Measurements from ENCODE around the gene TNS1.

TNS1 gene

DNA sequence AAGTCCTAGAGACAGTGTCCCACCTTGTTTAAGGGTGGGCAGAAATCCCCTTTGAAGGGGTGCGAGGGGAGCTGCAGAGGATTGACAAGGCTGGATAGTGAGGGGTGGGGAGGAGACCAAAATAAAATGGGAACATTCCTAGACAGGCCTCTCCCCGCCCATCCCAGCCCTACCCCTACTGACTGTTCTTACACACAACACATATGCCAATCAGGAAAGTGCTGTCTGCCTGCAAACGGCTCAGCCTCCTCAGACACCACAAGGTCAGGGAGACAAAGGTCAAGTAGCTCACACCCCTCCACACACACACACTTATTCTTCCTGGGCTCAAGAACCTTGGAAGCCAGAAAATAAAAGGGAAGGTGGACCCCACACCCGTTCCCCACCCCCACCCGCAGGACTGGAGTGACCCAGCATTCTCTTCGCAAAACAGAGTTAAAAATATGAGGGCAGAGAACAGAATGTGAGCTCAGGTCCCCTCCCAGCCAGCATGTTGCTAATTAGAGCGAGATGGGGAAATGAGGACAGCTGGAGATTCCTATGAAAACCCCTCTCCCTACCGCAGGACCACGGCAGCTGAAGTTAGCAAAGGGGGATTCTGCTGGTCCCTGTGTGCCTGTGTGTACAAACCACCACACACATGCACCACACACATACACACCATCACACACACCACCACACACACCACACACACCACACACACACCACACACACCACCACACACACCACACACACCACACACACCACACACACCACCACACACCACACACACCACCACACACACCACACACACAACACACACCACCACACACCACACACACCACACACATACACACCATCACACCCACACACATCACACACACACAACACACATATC lies 197.8 kb downstream of the TNS1 start:
- Histone ChIP-seq H3K9me3 (ENCODE audit: control insufficient read depth, low read length) (no peaks in the 10 kb centered on the region), H3K4me3 (ENCODE audit: low read length) (no peak overlapping the region), H3K4me1 (ENCODE audit: control insufficient read depth, insufficient read depth, low read length) (no peaks in the 10 kb centered on the region), H3K9ac (ENCODE audit: low read length) (no peak overlapping the region), H3K36me3 (ENCODE audit: control insufficient read depth, insufficient read depth, low read length) (no peaks in the 10 kb centered on the region), H3K27me3 (ENCODE audit: control insufficient read depth, insufficient read depth, low read length) (no peaks in the 10 kb centered on the region)

- Histone ChIP-seq H3K9ac (ENCODE audit: low read length) (no peak overlapping the region), H3K36me3 (ENCODE audit: control insufficient read depth, insufficient read depth, low read length) (no peaks in the 10 kb centered on the region), H3K9me3 (ENCODE audit: control insufficient read depth, low read length) (no peaks in the 10 kb centered on the region), H3K4me3 (ENCODE audit: low read length) (no peak overlapping the region), H3K27me3 (ENCODE audit: control insufficient read depth, insufficient read depth, low read length) (no peaks in the 10 kb centered on the region), H3K4me1 (ENCODE audit: control insufficient read depth, insufficient read depth, low read length) (no peaks in the 10 kb centered on the region)
Measured at GRCh38 chr2:217804338-217804737, 198.5 kb downstream of the TNS1 start.

DNA sequence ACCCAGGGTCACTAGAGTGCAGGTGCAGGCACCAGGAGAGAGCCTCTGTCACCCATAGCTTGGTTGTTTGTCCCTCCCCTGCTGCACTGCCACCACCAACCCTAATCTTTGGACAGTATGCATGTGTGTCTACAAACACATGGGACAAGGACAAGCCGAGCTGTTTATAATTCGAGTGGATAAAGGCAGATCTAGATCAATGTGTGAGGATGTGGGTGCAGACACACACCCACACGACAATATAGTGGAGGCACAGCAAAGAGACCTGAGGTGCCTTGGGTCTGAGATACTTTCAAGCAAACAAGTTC lies 199.2 kb downstream of the TNS1 start:
- Histone ChIP-seq H3K36me3 (ENCODE audit: control insufficient read depth, insufficient read depth, low read length) (no peaks in the 10 kb centered on the region), H3K4me1 (ENCODE audit: control insufficient read depth, insufficient read depth, low read length) (no peaks in the 10 kb centered on the region), H3K4me3 (ENCODE audit: low read length) (no peak overlapping the region), H3K27me3 (ENCODE audit: control insufficient read depth, insufficient read depth, low read length) (no peaks in the 10 kb centered on the region), H3K9me3 (ENCODE audit: control insufficient read depth, low read length) (no peaks in the 10 kb centered on the region), H3K9ac (ENCODE audit: low read length) (no peak overlapping the region)

- H3K4me3 ChIP-seq (ENCODE audit: low read length) = no peak overlapping the region
- no peaks in the 10 kb centered on the region for H3K27me3 ChIP-seq (ENCODE audit: control insufficient read depth, insufficient read depth, low read length)
- no peaks in the 10 kb centered on the region for H3K9me3 ChIP-seq (ENCODE audit: control insufficient read depth, low read length)
- no peak overlapping the region for H3K9ac ChIP-seq (ENCODE audit: low read length)
- H3K36me3 ChIP-seq (ENCODE audit: control insufficient read depth, insufficient read depth, low read length) = no peaks in the 10 kb centered on the region
- H3K4me1 ChIP-seq (ENCODE audit: control insufficient read depth, insufficient read depth, low read length) = no peaks in the 10 kb centered on the region
Measured at GRCh38 chr2:217802876-217803652, 199.7 kb downstream of the TNS1 start.

DNA sequence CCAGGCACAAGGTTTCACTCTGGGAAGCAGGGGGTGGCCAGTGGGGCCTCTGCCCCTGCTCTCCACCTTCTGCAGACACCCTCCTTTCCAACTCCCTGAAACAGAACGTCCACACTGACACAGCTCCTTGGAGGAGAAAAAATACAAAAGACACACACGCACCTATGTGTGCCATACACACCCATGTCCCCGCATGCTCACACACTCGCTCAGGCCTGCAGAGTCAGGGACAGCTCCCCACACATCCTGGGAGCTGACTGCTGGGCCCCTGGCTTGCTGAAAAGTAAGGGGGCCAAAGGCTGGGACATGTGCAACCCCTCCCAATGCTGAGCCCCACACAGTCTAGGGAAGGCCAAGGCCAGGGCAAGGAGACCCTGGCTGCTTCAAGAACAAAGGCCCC lies 200.5 kb downstream of the TNS1 start:
- no peak overlapping the region for H3K9ac ChIP-seq (ENCODE audit: low read length)
- H3K27me3 ChIP-seq (ENCODE audit: control insufficient read depth, insufficient read depth, low read length) = no peaks in the 10 kb centered on the region
- H3K4me1 ChIP-seq (ENCODE audit: control insufficient read depth, insufficient read depth, low read length) = no peaks in the 10 kb centered on the region
- H3K4me3 ChIP-seq (ENCODE audit: low read length) = no peak overlapping the region
- no peaks in the 10 kb centered on the region for H3K36me3 ChIP-seq (ENCODE audit: control insufficient read depth, insufficient read depth, low read length)
- H3K9me3 ChIP-seq (ENCODE audit: control insufficient read depth, low read length) = no peaks in the 10 kb centered on the region

DNA sequence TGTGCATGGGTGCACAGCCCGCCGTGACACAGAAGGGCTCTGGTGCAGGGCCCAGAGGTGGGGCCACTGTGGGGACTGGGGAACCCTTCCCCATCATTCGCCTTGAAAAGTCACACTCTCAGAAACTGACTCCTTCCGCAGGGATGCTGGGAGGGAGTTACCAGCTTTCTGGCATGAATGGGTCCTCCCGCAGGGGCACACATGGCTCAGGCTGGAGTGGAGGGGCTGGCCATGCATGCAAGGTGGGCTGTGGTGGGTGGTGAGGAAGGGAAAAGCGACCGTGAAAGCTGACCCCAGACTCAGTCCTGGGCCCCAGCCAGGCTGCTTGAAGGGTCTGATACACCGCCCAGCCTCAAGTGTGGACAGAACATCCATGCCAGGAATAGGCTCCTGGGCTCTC lies 201.1 kb downstream of the TNS1 start:
- no peaks in the 10 kb centered on the region for H3K36me3 ChIP-seq (ENCODE audit: control insufficient read depth, insufficient read depth, low read length)
- H3K9ac ChIP-seq (ENCODE audit: low read length) = no peak overlapping the region
- no peaks in the 10 kb centered on the region for H3K9me3 ChIP-seq (ENCODE audit: control insufficient read depth, low read length)
- H3K4me3 ChIP-seq (ENCODE audit: low read length) = no peak overlapping the region
- no peaks in the 10 kb centered on the region for H3K27me3 ChIP-seq (ENCODE audit: control insufficient read depth, insufficient read depth, low read length)
- H3K4me1 ChIP-seq (ENCODE audit: control insufficient read depth, insufficient read depth, low read length) = no peaks in the 10 kb centered on the region

GRCh38 chr2:217801115-217801531 lies 201.7 kb downstream of the TNS1 start:
- Histone ChIP-seq H3K9me3 (ENCODE audit: control insufficient read depth, low read length) (no peaks in the 10 kb centered on the region), H3K9ac (ENCODE audit: low read length) (no peak overlapping the region), H3K4me3 (ENCODE audit: low read length) (no peak overlapping the region), H3K27me3 (ENCODE audit: control insufficient read depth, insufficient read depth, low read length) (no peaks in the 10 kb centered on the region), H3K4me1 (ENCODE audit: control insufficient read depth, insufficient read depth, low read length) (no peaks in the 10 kb centered on the region), H3K36me3 (ENCODE audit: control insufficient read depth, insufficient read depth, low read length) (no peaks in the 10 kb centered on the region)

- H3K4me1 ChIP-seq (ENCODE audit: control insufficient read depth, insufficient read depth, low read length) = no peaks in the 10 kb centered on the region
- no peaks in the 10 kb centered on the region for H3K36me3 ChIP-seq (ENCODE audit: control insufficient read depth, insufficient read depth, low read length)
Measured at GRCh38 chr2:217800433-217801114, 202.2 kb downstream of the TNS1 start.

GRCh38 chr2:217799563-217800432 lies 203.0 kb downstream of the TNS1 start:
- Histone ChIP-seq H3K27me3 (ENCODE audit: control insufficient read depth, insufficient read depth, low read length) (no peaks in the 10 kb centered on the region), H3K4me3 (ENCODE audit: low read length) (no peak overlapping the region), H3K9ac (ENCODE audit: low read length) (no peak overlapping the region), H3K9me3 (ENCODE audit: control insufficient read depth, low read length) (no peaks in the 10 kb centered on the region), H3K4me1 (ENCODE audit: control insufficient read depth, insufficient read depth, low read length) (no peaks in the 10 kb centered on the region), H3K36me3 (ENCODE audit: control insufficient read depth, insufficient read depth, low read length) (no peaks in the 10 kb centered on the region)

More at GRCh38 chr2:217800433-217801114, 202.2 kb downstream of the TNS1 start:
- Histone ChIP-seq H3K9ac (ENCODE audit: low read length) (no peak overlapping the region), H3K9me3 (ENCODE audit: control insufficient read depth, low read length) (no peaks in the 10 kb centered on the region), H3K27me3 (ENCODE audit: control insufficient read depth, insufficient read depth, low read length) (no peaks in the 10 kb centered on the region), H3K4me3 (ENCODE audit: low read length) (no peak overlapping the region)

DNA sequence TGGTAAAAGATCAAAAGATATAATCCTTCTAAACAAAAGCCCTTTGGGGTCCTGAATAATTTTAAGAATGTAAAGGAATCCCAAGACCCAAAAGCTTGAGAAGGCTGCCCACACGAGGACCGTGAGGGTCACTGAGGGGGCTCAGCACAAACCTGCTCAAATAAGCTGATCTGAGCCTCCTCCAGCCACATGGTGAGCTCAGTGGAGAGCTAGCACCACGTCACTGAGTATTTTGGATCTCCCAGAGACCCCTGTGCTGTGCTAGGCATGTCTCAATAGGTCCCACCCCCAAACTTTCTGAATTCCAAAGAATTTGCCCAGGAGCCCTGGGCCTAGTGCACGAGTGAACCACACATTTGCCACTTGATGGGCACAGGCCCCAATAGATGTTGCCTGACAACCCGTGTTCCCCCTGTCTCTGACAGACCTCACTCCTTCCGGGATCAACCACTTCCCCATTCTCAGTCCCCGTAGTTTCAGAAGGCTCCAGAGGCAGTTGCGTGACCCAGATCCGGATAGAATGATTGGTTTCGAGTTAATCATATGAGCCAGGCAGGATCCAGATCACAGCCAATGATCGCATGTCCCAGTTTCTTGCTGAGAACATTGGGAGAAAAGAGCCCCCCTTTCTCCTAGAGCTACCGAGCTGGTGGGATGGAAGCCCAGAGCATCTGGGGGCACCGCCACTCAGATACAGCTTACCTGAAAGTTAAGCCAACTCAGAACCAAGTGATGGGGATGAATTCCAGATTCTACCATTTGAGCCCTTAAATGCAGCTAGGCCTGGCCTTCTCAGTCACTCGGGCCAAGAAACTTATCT lies 203.8 kb downstream of the TNS1 start:
- H3K4me1 ChIP-seq (ENCODE audit: control insufficient read depth, insufficient read depth, low read length) = no peaks in the 10 kb centered on the region
- no peaks in the 10 kb centered on the region for H3K36me3 ChIP-seq (ENCODE audit: control insufficient read depth, insufficient read depth, low read length)
- no peaks in the 10 kb centered on the region for H3K27me3 ChIP-seq (ENCODE audit: control insufficient read depth, insufficient read depth, low read length)

DNA sequence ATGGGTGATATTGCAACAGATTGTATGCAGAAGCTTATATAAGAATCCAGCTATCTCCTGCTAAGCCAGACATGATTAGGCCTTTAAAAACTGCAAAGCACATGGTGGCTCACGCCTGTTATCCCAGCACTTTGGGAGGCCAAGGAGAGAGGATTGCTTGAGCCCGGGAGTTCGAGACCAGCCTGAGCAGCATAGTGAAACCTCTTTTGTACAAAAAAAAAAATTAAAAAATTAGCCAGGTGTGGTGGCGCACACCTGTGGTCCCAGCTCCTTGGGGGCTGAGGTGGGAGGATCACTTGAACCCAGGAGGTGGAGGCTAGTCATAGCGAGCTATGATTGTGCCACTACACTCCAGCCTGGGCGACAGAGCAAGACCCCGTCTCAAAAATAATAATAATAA lies 204.6 kb downstream of the TNS1 start:
- Histone ChIP-seq H3K9me3 (ENCODE audit: control insufficient read depth, low read length) (no peaks in the 10 kb centered on the region), H3K4me3 (ENCODE audit: low read length) (no peak overlapping the region), H3K9ac (ENCODE audit: low read length) (no peak overlapping the region), H3K27me3 (ENCODE audit: control insufficient read depth, insufficient read depth, low read length) (no peaks in the 10 kb centered on the region), H3K4me1 (ENCODE audit: control insufficient read depth, insufficient read depth, low read length) (no peaks in the 10 kb centered on the region), H3K36me3 (ENCODE audit: control insufficient read depth, insufficient read depth, low read length) (no peaks in the 10 kb centered on the region)

More for the DNA sequence above, 203.8 kb downstream of the TNS1 start:
- no peaks in the 10 kb centered on the region for H3K9me3 ChIP-seq (ENCODE audit: control insufficient read depth, low read length)
- H3K9ac ChIP-seq (ENCODE audit: low read length) = no peak overlapping the region
- H3K4me3 ChIP-seq (ENCODE audit: low read length) = no peak overlapping the region

Data from mucosa of stomach (tissue), 1 donor.